Bronchial epithelial cell (primary cell): Measurements from ENCODE around the gene CA10. TPM values are rescaled to one million over a fixed set of nuclear protein-coding genes. Genes with fewer than 3 reads are reported as not detected.

Experiments
- DNase-seq: peaks from one replicate; pipeline ENCODE4 v3.0.0-alpha.2; 2010; ENCODE audit warnings: low read depth
- FAIRE-seq: peaks from 2 replicates; lab custom pipeline; 2011; peaks lifted over from hg19 to GRCh38; lab: Jason Lieb, UNC
- H3K27me3 ChIP-seq: 2 replicates; pipeline ENCODE4 v1.5.1; 2011; ENCODE audit warnings: low read length; ENCODE audit not compliant: control insufficient read depth, insufficient read depth
- H3K36me3 ChIP-seq: 2 replicates; pipeline ENCODE4 v1.5.1; 2011; ENCODE audit warnings: low read length; ENCODE audit not compliant: control insufficient read depth, insufficient read depth
- H3K4me3 ChIP-seq: 2 replicates; pipeline ENCODE4 v1.5.1; 2011; ENCODE audit warnings: mild to moderate bottlenecking, low read depth, low read length, control low read depth
- total RNA-seq: library from RNA; depleted of rRNA; stranded (reverse); fragments of >200 nt; gene quantifications from 2 replicates; pipeline ENCODE4 v1.2.1, GENCODE V29; 2014
- TF ChIP-seq, protein P1 (sequence below): IDR thresholded peaks from 2 replicates; pipeline ENCODE4 v1.5.1; 2011; ENCODE audit warnings: mild to moderate bottlenecking, moderate library complexity, low read length, control low read depth, inconsistent platforms; ENCODE audit not compliant: insufficient read depth, severe bottlenecking

Gene CA10
- total RNA-seq, 1 donor from 2014 or later = not detected

DNA sequence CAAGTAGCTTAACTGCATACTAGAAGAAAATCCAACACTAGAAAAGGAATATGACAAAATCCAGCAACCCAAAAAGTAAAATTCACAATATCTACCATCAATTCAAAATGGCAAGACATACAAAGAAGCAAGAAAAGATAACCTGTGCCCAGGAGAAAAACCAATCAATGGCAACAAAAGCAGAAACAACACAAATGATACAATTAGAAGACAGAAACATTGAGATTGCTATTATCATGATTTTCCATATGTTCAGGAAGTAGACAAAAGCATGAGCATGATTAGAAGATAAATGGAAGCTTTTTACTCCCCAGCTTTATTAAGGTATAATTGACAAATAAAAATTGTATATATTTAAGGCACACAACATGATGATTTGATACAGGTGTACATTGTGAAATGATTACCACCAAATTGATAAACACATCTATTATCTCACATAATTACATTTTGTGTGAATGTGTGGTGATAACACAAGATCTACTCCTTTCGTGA lies 117.3 kb downstream of the CA10 start:
- DNase-seq (no peak), FAIRE-seq (no peak)
- Histone ChIP-seq H3K27me3 (no peaks in the 10 kb centered on the region), H3K4me3 (no peak overlapping the region), H3K36me3 (no peaks in the 10 kb centered on the region)
- TF ChIP-seq, protein P1, sequence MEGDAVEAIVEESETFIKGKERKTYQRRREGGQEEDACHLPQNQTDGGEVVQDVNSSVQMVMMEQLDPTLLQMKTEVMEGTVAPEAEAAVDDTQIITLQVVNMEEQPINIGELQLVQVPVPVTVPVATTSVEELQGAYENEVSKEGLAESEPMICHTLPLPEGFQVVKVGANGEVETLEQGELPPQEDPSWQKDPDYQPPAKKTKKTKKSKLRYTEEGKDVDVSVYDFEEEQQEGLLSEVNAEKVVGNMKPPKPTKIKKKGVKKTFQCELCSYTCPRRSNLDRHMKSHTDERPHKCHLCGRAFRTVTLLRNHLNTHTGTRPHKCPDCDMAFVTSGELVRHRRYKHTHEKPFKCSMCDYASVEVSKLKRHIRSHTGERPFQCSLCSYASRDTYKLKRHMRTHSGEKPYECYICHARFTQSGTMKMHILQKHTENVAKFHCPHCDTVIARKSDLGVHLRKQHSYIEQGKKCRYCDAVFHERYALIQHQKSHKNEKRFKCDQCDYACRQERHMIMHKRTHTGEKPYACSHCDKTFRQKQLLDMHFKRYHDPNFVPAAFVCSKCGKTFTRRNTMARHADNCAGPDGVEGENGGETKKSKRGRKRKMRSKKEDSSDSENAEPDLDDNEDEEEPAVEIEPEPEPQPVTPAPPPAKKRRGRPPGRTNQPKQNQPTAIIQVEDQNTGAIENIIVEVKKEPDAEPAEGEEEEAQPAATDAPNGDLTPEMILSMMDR = no peak

DNA sequence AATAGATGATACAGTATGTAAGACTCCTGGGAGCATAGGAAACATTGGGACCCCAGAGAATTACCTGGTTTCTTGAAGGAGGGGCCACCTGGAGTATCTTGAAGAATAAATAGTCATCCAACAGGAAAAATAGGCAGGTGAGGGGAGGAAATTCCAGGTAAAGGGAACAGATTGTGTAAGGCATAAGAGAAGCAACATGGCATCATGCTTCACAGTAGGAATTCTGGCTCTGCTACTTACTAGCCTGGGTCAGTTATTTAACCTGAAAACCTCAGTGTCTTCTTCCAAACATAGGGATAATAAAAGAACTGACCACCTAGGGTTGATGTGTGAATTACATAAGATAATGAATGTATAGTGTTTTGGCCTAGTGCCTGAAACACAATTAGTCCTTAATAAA lies 122.1 kb downstream of the CA10 start:
- H3K4me3 ChIP-seq = no peak overlapping the region
- FAIRE-seq (no peak), DNase-seq (no peak)
- TF ChIP-seq, protein P1 = no peak
- H3K36me3 ChIP-seq = no peaks in the 10 kb centered on the region
- H3K27me3 ChIP-seq = no peaks in the 10 kb centered on the region

DNA sequence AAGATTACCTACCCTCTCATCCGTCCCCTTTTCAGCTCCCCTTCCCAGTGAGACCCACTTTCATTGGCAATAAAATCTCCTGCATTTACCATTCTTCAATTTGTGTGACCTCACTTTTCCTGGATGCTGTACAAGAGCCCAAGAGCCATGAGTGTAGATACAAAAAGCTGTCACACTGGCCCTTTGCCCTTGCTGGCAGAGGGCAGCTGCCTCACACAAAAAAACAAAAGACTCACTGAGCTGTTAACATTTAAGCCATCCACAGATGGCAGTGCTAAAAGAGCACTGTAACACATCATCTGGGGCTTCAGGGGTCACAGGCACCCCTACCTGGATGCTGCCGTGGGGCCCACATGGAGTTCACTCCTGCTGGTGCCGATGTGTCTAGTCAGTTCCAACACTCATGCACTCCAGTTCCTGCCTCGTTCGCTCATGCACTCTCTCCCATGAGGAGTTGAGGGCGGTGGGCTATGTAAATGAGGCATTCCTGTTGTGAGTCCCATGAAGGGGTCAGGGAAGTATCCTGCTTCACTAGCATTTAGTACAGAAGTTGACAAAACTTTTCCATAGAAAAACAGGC lies 123.1 kb downstream of the CA10 start:
- Histone ChIP-seq H3K4me3 (no peak overlapping the region), H3K27me3 (no peaks in the 10 kb centered on the region), H3K36me3 (no peaks in the 10 kb centered on the region)
- TF ChIP-seq, protein P1 = no peak
- DNase-seq = no peak
- FAIRE-seq = no peak

DNA sequence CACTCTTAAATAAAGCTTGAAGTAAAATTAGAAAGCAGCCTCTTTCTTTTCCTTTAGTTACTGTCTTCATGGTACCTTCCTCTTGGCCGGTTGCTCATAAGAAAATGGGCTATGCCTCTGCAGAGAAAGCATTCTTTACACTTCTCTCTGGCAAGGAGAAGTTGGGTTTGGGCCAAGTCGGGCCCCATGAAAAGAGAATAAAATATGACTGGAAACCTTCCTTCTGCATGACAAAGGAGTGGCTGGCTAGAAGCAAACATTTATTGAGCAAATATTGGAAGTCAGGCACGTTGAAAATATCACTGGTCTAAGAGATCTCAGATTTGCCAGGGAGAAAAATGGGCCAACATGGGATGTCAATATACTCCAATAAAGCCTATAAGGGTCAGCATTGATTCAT lies 126.1 kb downstream of the CA10 start:
- Histone ChIP-seq H3K36me3 (no peaks in the 10 kb centered on the region), H3K4me3 (no peak overlapping the region), H3K27me3 (no peaks in the 10 kb centered on the region)
- DNase-seq (no peak), FAIRE-seq (no peak)
- TF ChIP-seq, protein P1 = no peak

DNA sequence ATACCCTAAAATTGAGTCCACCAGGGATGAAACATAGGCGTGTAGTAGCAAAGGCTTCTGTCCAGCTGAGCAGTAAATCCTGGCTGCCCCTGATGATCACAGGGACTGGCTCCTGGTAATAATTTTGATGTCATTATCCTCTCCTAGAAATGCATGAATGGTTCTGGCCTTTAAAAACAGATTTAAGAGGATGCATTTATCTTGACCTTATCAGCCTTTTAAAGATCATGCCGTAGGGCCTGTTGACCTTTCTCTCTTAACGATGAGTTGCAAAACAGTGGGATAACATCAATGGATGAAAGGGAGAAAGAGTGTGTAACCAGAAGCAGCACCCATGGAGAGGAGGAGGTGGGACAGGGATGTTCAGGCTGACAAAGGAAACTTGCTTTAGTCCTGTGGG lies 128.5 kb downstream of the CA10 start:
- FAIRE-seq (no peak), DNase-seq (no peak)
- H3K27me3 ChIP-seq = no peaks in the 10 kb centered on the region
- H3K4me3 ChIP-seq = no peak overlapping the region
- TF ChIP-seq, protein P1 = no peak
- no peaks in the 10 kb centered on the region for H3K36me3 ChIP-seq
